ENCODE results near the gene FAM111B. TPM values are rescaled to one million over a fixed set of nuclear protein-coding genes. Genes with fewer than 3 reads are reported as not detected.
A peak's percentile ranks its signal among the peaks of the same experiment; 100 is the strongest.

FAM111B gene
- total and polyA plus RNA-seq, 4 donors, result 0.08 to 2.6 (median 1.4) TPM

DNA sequence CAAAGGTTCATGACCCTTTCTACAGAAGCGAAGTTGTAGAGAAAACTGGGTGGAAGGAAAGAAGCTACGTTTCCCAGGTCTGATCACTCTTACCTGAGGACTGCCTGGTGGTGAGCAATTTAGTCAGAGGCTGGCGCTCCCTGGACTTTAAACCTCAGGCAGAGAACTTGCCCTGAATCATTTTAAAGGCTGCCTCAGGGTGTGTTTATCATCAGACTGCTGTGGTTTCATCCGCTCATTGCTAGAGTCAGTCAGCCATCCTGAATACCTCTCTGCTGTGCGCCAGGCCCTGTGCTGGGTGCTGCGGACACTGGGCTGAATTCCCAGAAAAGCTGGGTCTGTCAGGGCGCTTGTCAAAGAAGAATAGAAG is 67.6 kb downstream of the FAM111B start:
- peaks cover 0 to 5% (median 0%) of the 10 kb centered on the region in 4 donors for H3K36me3 ChIP-seq (ENCODE audit: control insufficient read depth in 4 of 4, insufficient read depth in 3 of 4, low read depth in 1 of 4, low read length in 3 of 4)
- 29% methylated on average over 7 of the region's 7 CpGs for WGBS
- peaks cover 10 to 52% (median 32%) of the 10 kb centered on the region in 4 donors for H3K4me1 ChIP-seq (ENCODE audit: control insufficient read depth in 4 of 4, insufficient read depth in 4 of 4, low read length in 3 of 4)
- peak overlapping the region; percentile 1 to 53 (median 40) for H3K4me3 ChIP-seq (ENCODE audit: low read depth in 1 of 3, low read length in 3 of 3)
- no peaks in the 10 kb centered on the region for H3K27me3 ChIP-seq (ENCODE audit: control insufficient read depth in 4 of 4, insufficient read depth in 4 of 4, low read length in 3 of 4)
- TF ChIP-seq RXRA (IDR thresholded peaks at IDR 0.05) (no peak), EGR1 (IDR thresholded peaks at IDR 0.05; ENCODE audit: low read depth in 2 of 2) (no peak), SP1 (IDR thresholded peaks at IDR 0.05) (peak; percentile 82), JUND (IDR thresholded peaks at IDR 0.05) (peak in 1 of 2 donors; percentile 11), FOXA2 (IDR thresholded peaks at IDR 0.05) (no peak), FOXA1 (IDR thresholded peaks at IDR 0.05) (no peak), NR2F2 (IDR thresholded peaks at IDR 0.05) (no peak), RAD21 (IDR thresholded peaks at IDR 0.05) (peak in 1 of 2 donors; percentile 4), HNF4A (conservative IDR thresholded peaks at IDR 0.05) (peak; percentile 84 to 91), TAF1 (conservative IDR thresholded peaks at IDR 0.05) (no peak), GABPA (IDR thresholded peaks at IDR 0.05 in 1 of 2, conservative IDR thresholded peaks at IDR 0.05 in 1 of 2) (no peak), YY1 (IDR thresholded peaks at IDR 0.05) (peak; percentile 54), HNF4G (IDR thresholded peaks at IDR 0.05) (peak; percentile 73)
- TF ChIP-seq, protein P1, sequence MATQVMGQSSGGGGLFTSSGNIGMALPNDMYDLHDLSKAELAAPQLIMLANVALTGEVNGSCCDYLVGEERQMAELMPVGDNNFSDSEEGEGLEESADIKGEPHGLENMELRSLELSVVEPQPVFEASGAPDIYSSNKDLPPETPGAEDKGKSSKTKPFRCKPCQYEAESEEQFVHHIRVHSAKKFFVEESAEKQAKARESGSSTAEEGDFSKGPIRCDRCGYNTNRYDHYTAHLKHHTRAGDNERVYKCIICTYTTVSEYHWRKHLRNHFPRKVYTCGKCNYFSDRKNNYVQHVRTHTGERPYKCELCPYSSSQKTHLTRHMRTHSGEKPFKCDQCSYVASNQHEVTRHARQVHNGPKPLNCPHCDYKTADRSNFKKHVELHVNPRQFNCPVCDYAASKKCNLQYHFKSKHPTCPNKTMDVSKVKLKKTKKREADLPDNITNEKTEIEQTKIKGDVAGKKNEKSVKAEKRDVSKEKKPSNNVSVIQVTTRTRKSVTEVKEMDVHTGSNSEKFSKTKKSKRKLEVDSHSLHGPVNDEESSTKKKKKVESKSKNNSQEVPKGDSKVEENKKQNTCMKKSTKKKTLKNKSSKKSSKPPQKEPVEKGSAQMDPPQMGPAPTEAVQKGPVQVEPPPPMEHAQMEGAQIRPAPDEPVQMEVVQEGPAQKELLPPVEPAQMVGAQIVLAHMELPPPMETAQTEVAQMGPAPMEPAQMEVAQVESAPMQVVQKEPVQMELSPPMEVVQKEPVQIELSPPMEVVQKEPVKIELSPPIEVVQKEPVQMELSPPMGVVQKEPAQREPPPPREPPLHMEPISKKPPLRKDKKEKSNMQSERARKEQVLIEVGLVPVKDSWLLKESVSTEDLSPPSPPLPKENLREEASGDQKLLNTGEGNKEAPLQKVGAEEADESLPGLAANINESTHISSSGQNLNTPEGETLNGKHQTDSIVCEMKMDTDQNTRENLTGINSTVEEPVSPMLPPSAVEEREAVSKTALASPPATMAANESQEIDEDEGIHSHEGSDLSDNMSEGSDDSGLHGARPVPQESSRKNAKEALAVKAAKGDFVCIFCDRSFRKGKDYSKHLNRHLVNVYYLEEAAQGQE (IDR thresholded peaks at IDR 0.05), result peak; percentile 52
- TF ChIP-seq, protein P2, sequence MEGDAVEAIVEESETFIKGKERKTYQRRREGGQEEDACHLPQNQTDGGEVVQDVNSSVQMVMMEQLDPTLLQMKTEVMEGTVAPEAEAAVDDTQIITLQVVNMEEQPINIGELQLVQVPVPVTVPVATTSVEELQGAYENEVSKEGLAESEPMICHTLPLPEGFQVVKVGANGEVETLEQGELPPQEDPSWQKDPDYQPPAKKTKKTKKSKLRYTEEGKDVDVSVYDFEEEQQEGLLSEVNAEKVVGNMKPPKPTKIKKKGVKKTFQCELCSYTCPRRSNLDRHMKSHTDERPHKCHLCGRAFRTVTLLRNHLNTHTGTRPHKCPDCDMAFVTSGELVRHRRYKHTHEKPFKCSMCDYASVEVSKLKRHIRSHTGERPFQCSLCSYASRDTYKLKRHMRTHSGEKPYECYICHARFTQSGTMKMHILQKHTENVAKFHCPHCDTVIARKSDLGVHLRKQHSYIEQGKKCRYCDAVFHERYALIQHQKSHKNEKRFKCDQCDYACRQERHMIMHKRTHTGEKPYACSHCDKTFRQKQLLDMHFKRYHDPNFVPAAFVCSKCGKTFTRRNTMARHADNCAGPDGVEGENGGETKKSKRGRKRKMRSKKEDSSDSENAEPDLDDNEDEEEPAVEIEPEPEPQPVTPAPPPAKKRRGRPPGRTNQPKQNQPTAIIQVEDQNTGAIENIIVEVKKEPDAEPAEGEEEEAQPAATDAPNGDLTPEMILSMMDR (IDR thresholded peaks at IDR 0.05; ENCODE audit: low read depth, low read length, missing input control), result no peak
- TF ChIP-seq, protein P3, sequence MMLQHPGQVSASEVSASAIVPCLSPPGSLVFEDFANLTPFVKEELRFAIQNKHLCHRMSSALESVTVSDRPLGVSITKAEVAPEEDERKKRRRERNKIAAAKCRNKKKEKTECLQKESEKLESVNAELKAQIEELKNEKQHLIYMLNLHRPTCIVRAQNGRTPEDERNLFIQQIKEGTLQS (IDR thresholded peaks at IDR 0.05), result peak; percentile 30
- TF ChIP-seq, protein P4, sequence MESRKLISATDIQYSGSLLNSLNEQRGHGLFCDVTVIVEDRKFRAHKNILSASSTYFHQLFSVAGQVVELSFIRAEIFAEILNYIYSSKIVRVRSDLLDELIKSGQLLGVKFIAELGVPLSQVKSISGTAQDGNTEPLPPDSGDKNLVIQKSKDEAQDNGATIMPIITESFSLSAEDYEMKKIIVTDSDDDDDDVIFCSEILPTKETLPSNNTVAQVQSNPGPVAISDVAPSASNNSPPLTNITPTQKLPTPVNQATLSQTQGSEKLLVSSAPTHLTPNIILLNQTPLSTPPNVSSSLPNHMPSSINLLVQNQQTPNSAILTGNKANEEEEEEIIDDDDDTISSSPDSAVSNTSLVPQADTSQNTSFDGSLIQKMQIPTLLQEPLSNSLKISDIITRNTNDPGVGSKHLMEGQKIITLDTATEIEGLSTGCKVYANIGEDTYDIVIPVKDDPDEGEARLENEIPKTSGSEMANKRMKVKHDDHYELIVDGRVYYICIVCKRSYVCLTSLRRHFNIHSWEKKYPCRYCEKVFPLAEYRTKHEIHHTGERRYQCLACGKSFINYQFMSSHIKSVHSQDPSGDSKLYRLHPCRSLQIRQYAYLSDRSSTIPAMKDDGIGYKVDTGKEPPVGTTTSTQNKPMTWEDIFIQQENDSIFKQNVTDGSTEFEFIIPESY (IDR thresholded peaks at IDR 0.05), result no peak
- TF ChIP-seq, protein P5, sequence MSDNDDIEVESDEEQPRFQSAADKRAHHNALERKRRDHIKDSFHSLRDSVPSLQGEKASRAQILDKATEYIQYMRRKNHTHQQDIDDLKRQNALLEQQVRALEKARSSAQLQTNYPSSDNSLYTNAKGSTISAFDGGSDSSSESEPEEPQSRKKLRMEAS (IDR thresholded peaks at IDR 0.05), result no peak
- DNase-seq (ENCODE audit: low spot score), result no peak
- H3K9me3 ChIP-seq (ENCODE audit: control insufficient read depth in 4 of 4, low read length in 3 of 4), result peaks cover 0 to 3% (median 0%) of the 10 kb centered on the region in 4 donors
- peak overlapping the region; percentile 51 to 58 for H3K9ac ChIP-seq (ENCODE audit: low read depth in 1 of 2, low read length in 2 of 2)
- H3K27ac ChIP-seq (ENCODE audit: low read depth in 1 of 2, low read length in 2 of 2), result peak overlapping the region; percentile 90 to 91

Data from liver (tissue), 9 donors.